ENCODE results near the gene GPRIN2. TPM values are rescaled to one million over a fixed set of nuclear protein-coding genes. Genes with fewer than 3 reads are reported as not detected.
"Not testable (repeated sequence)": the region's sequence is repeated elsewhere in the genome, so short reads cannot be mapped to it uniquely, and the experiment has no call there.

The GPRIN2 gene
- total RNA-seq, 1 donor from 2014 or later = 5.4 TPM

DNA sequence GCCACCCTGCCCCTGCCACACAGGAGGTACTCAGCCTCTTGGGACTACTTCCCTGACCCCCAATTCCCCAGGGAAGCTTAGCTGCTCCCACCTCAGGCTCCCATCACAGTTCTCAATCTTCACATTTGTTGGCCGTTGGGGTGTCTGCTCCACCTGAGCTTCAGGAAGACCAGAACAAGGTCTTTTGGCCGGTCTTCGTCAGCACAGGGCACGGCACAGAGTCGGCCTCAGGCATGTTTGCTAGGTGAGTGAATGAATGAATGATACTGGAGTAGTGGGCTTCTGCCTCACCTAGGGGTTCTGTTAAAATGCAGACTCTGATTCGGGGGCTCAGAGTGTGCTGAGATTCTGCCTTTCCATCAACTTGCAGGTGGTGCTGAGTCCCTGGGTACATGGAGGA lies 20.3 kb downstream of the GPRIN2 start:
- H3K27me3 Mint-ChIP-seq (ENCODE audit: low read depth) = no peaks in the 10 kb centered on the region
- peak; percentile 88 for DNase-seq (ENCODE audit: low spot score)
- H3K9me3 Mint-ChIP-seq (ENCODE audit: low read depth) = no peaks in the 10 kb centered on the region
- H3K4me3 Mint-ChIP-seq (ENCODE audit: unreplicated experiment) = no peak overlapping the region
- peaks cover 32% of the 10 kb centered on the region for H3K4me1 Mint-ChIP-seq (ENCODE audit: low read depth)
- no peak overlapping the region for H3K27ac Mint-ChIP-seq (ENCODE audit: unreplicated experiment)
- TF ChIP-seq, protein P1, sequence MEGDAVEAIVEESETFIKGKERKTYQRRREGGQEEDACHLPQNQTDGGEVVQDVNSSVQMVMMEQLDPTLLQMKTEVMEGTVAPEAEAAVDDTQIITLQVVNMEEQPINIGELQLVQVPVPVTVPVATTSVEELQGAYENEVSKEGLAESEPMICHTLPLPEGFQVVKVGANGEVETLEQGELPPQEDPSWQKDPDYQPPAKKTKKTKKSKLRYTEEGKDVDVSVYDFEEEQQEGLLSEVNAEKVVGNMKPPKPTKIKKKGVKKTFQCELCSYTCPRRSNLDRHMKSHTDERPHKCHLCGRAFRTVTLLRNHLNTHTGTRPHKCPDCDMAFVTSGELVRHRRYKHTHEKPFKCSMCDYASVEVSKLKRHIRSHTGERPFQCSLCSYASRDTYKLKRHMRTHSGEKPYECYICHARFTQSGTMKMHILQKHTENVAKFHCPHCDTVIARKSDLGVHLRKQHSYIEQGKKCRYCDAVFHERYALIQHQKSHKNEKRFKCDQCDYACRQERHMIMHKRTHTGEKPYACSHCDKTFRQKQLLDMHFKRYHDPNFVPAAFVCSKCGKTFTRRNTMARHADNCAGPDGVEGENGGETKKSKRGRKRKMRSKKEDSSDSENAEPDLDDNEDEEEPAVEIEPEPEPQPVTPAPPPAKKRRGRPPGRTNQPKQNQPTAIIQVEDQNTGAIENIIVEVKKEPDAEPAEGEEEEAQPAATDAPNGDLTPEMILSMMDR (IDR thresholded peaks at IDR 0.05) = no peak
- no peaks in the 10 kb centered on the region for H3K36me3 Mint-ChIP-seq (ENCODE audit: low read depth)

DNA sequence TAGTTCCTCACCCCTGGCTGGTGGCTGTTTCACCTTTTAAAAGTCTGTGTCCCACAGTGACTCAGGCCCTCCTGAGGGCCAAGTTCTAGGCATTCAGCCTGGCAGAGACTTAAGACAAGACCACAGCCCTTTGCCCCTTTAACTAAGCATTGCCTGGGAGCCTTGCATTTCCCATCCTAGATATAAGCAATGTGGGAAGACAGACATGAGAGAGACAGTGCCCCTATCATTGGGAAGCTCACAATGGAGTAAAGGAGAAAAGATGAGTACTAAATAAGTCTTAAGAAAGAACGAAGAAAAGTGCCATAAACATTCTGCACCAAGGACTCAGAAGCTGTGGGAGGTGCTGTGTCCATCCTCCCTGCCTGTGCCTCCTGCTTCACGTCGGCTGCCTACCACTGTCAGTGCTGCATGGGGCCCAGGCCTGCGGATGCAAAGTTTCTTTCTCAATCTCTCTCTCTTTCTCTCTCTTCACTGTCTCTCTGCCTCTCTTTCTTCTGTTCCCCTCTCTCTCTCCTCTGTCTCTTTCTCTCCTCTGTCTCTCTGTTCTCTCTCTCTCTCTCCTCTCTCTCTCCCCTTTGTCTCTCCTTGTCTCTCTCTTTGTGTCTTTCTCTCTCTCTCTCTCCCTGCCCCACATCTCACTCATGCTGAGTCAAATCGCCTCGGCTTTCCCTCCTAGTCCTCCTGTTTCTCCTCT lies 21.5 kb downstream of the GPRIN2 start:
- no peak overlapping the region for H3K27ac Mint-ChIP-seq (ENCODE audit: unreplicated experiment)
- no peaks in the 10 kb centered on the region for H3K36me3 Mint-ChIP-seq (ENCODE audit: low read depth)
- TF ChIP-seq, protein P1 (IDR thresholded peaks at IDR 0.05) = no peak
- peak; percentile 82 for DNase-seq (ENCODE audit: low spot score)
- H3K4me1 Mint-ChIP-seq (ENCODE audit: low read depth) = peaks cover 28% of the 10 kb centered on the region
- H3K9me3 Mint-ChIP-seq (ENCODE audit: low read depth) = no peaks in the 10 kb centered on the region
- no peak overlapping the region for H3K4me3 Mint-ChIP-seq (ENCODE audit: unreplicated experiment)
- no peaks in the 10 kb centered on the region for H3K27me3 Mint-ChIP-seq (ENCODE audit: low read depth)

DNA sequence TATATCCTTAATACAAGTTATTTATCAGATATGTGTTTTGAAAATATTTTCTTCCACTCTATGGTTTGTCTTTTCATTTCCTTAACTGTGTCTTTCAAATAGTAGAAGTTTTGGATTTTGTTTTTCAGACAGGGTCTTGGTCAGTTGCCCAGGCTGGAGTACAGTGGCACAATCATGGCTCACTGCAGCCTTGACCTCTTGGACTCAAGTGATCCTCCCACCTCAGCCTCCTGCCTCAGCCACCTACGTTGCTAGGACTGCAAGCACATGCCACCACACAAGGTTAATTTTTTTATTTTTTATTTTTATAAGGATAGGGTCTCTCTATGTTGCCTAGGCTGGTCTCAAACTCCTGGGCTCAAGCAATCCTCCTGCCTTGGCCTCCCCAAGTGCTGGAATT lies 24.2 kb downstream of the GPRIN2 start:
- H3K36me3 Mint-ChIP-seq (ENCODE audit: low read depth); H3K4me1 Mint-ChIP-seq (ENCODE audit: low read depth); H3K9me3 Mint-ChIP-seq (ENCODE audit: low read depth); H3K27ac Mint-ChIP-seq (ENCODE audit: unreplicated experiment); H3K4me3 Mint-ChIP-seq (ENCODE audit: unreplicated experiment); H3K27me3 Mint-ChIP-seq (ENCODE audit: low read depth): not testable (repeated sequence)
- DNase-seq (ENCODE audit: low spot score) = peak; percentile 51

- no peak overlapping the region for H3K4me3 Mint-ChIP-seq (ENCODE audit: unreplicated experiment)
- no peaks in the 10 kb centered on the region for H3K9me3 Mint-ChIP-seq (ENCODE audit: low read depth)
- DNase-seq (ENCODE audit: low spot score) = peak; percentile 74
- H3K4me1 Mint-ChIP-seq (ENCODE audit: low read depth) = peaks cover 8% of the 10 kb centered on the region
- H3K27me3 Mint-ChIP-seq (ENCODE audit: low read depth) = no peaks in the 10 kb centered on the region
- TF ChIP-seq, protein P1 (IDR thresholded peaks at IDR 0.05) = no peak
- no peaks in the 10 kb centered on the region for H3K36me3 Mint-ChIP-seq (ENCODE audit: low read depth)
- H3K27ac Mint-ChIP-seq (ENCODE audit: unreplicated experiment) = peak overlapping the region; percentile 84
These were observed 25.9 kb downstream of the GPRIN2 start for GRCh38 chr10:46530249-46531186.

GRCh38 chr10:46529742-46530141 lies 26.7 kb downstream of the GPRIN2 start:
- H3K27ac Mint-ChIP-seq (ENCODE audit: unreplicated experiment) = peak overlapping the region; percentile 84
- H3K4me3 Mint-ChIP-seq (ENCODE audit: unreplicated experiment); H3K36me3 Mint-ChIP-seq (ENCODE audit: low read depth); H3K27me3 Mint-ChIP-seq (ENCODE audit: low read depth); H3K4me1 Mint-ChIP-seq (ENCODE audit: low read depth); H3K9me3 Mint-ChIP-seq (ENCODE audit: low read depth): not testable (repeated sequence)
- peak; percentile 26 for DNase-seq (ENCODE audit: low spot score)
